ENCODE results near the gene EWSR1.
"Not testable (repeated sequence)": the region's sequence is repeated elsewhere in the genome, so short reads cannot be mapped to it uniquely, and the experiment has no call there.

EWSR1 gene

GRCh38 chr22:29334696-29335344 is 66.8 kb downstream of the EWSR1 start:
- no peak for DNase-seq (ENCODE audit: low read depth, low spot score)

DNA sequence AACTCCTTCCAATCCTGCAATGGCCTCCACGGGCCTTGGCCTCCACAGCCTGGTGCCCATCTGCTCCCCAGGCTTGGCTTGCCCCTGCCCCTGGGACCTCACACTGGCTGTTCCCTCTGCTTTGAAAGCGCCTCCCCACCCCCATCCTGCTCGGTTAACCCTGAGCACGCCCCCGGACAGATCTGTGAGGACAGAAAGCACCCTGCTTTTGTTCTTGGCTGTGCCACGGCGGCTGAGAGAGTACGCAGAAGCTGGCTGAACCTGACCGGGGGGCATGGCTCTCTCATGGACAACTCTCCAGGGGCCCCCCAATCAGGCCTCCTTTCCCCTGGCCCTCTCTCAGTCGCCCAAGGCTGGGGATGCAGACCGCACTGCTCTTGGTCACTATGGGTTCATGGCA is 67.6 kb downstream of the EWSR1 start:
- no peak for DNase-seq (ENCODE audit: low read depth, low spot score)

- DNase-seq (ENCODE audit: low read depth, low spot score): no peak
Observed at GRCh38 chr22:29336751-29337490, 68.9 kb downstream of the EWSR1 start.

- DNase-seq (ENCODE audit: low read depth, low spot score): no peak
Observed at GRCh38 chr22:29337631-29338284, 69.7 kb downstream of the EWSR1 start.

DNA sequence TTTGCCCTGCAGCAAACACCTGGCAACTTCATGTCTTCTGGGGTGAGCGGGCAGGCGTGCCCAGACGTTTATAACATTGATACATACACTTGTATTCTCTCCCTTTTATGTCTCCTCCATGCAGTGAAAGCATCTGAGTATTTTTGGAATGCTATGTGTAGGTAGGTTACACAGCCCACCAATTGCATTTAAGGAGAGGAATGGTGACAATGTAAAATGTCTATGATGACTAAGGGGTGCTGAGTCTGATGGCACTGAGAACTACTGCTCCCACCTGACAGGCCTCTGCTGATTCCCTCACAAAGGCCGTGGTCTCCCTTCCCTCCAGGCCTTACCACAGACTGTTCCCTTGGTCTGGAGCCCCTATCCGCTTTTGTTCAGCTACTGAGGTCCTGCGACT is 70.3 kb downstream of the EWSR1 start:
- no peak for DNase-seq (ENCODE audit: low read depth, low spot score)

DNA sequence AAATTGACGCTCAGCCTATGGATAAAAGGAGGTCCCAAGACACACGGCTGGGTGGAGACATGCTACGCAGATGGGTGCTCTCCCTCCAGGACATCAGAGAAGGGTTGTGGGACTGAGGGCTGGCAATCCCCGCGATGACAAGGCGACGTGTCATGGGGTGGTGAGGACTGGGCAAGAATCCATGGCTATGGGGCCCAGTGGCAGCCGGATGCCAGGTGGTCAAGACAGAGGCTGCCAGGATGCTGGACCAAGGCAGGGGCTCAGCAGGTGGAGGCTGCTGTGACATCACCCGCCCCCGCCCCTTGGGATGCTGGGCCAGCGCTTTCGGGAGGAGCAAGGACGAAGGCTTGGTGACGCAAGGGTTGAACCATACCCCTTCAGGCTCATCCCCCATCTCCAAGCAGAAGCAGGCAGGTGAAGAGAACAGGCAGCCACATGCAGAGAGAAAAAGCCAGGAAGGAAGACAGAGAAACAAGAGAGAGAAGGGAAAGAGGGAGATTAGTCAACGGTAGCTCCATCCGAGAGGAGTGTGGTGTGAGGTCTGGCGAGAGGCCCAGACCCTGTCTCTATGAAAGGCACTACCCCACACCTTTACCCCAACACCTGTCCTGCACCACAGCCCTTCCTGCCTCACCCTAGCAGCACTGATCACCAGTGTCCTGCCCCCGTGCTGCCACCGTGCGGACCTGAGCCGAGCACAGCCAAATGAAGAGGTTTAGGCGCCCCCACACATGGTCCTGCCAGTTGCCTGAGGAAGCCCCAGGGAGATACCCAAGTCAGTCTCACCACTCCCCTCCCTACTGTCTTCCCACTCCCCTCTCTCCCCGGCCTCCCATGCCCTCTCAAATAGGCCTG is 71.5 kb downstream of the EWSR1 start:
- DNase-seq (ENCODE audit: low read depth, low spot score): no peak

- DNase-seq (ENCODE audit: low read depth, low spot score): no peak
Observed at GRCh38 chr22:29340566-29340965, 72.5 kb downstream of the EWSR1 start.

DNA sequence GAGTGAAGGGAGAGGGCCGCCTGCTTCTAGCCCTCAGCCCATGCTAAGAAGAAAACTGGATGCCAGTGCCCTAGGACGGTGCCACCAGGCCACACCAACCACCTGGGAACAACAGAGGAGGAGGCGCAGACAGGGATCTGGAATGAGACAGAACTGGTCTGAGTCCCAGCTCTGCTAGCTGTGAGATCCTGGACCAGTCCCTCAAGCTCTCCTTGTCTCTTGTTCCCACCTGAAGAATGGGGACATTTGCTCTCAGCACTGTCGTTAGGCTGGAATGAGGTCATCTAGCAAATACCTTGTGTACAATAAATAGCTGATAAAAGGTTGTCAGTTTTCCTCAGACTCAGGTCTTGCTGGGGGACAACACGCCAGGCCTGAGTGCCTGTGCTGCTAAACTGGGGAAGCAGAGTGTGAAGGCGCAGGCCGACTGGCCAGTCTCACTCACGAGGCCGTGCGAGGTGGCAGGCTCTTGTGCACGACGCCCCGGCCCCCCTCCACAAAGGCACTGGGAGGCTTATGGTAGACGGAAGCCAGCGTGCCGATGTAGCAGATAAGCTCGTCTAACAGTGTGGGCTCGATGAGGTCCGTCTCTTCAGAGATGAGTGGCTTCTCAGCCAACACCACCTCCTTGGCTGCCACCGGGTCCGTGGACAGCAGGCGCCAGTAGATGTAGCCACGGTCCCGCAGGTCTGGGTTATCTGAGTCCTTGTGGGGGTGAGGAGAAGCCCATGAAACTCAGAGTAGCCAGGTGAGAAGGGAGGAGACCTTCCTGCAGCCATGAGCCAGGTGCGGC is 73.2 kb downstream of the EWSR1 start:
- DNase-seq (ENCODE audit: low read depth, low spot score): no peak

DNA sequence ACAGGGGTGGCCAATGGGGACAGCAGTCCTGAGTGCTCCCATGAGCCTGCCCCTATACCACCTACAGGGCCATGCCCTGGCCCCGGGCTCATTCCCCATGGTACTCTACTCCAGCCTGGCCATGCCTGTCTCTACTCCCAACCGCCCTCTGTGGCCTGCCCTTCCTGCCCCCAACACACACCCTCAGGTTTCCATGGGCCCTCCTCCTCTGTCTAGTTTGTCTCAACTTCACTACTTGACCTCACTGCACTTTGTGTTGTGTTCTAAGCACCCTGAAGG is 73.7 kb downstream of the EWSR1 start:
- no peak for DNase-seq (ENCODE audit: low read depth, low spot score)

DNA sequence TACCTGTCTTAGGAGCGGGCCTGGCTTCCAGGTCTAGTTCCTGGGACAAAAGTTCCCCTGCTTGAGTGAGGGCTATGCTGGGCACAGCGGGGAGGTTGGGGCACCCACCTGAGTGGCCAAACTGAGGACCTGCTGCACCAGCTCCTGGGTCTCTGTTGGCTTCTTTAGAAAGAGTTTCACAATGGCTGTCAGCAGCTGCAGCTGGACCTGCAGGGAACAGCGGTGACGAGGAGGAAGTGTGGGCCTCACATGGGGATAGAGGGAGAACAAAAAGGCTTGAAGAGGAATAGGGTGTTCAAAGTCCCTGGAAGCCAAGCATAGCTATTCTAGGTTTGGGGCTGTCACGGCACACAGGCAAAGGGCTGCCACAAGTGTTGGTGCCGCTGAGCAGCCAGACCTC is 74.1 kb downstream of the EWSR1 start:
- no peak for DNase-seq (ENCODE audit: low read depth, low spot score)

DNA sequence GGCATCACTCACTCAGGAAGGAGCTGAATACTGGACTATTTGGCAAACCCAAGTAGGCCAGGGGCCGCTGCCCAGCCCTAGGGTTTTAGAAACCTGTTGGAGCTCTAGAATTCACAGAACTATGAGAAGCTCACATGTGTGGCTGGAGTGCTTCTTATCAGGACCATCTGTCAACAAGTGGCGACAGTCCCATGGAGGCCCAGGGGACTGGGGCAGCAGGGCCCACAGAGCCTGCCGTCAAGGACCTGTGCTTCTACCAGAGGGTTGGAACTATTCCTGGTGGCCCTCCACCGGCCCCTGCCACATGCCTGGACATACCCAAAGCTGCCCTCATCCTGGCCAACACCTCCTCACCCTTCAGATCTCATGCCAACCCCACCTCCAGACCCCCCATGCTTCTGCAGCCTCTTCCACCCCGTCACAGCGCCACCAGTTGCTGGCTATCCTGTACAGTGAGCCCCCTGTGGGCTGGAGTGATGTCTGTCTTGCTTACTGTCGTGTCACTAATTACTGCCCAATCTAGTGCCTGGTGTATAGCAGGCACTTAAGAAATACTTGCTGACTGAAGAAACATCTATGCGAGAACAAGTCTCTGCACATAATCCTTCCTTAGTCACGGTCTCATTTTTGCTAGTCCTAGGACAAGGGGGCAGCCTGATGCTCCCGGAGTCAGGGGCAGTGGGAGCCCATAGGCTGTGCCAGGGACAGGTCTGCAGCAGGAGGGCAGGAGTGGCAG is 74.7 kb downstream of the EWSR1 start:
- DNase-seq (ENCODE audit: low read depth, low spot score): no peak

GRCh38 chr22:29343313-29343805 is 75.3 kb downstream of the EWSR1 start:
- DNase-seq (ENCODE audit: low read depth, low spot score): no peak

- DNase-seq (ENCODE audit: low read depth, low spot score): no peak
Observed at GRCh38 chr22:29344137-29344536, 76.1 kb downstream of the EWSR1 start.

GRCh38 chr22:29344889-29345288 is 76.8 kb downstream of the EWSR1 start:
- not testable (repeated sequence) for DNase-seq (ENCODE audit: low read depth, low spot score)

- no peak for DNase-seq (ENCODE audit: low read depth, low spot score)
Observed at GRCh38 chr22:29345932-29346331, 77.9 kb downstream of the EWSR1 start.

- DNase-seq (ENCODE audit: low read depth, low spot score): no peak
Observed at GRCh38 chr22:29346659-29347058, 78.6 kb downstream of the EWSR1 start.

GRCh38 chr22:29348041-29348440 is 80.0 kb downstream of the EWSR1 start:
- DNase-seq (ENCODE audit: low read depth, low spot score): no peak

- no peak for DNase-seq (ENCODE audit: low read depth, low spot score)
Observed at GRCh38 chr22:29348956-29349355, 80.9 kb downstream of the EWSR1 start.
